HepG2 (cell line): ENCODE measurements around the gene ALOXE3. TPM values are rescaled to one million over a fixed set of nuclear protein-coding genes. Genes with fewer than 3 reads are reported as not detected.

Experiments
- AGO1 ChIP-seq: fragments of 200-400 bp; formaldehyde crosslinking; IDR thresholded peaks from 2 replicates; pipeline ENCODE4 v1.6.1; 2017; ENCODE audit warnings: mild to moderate bottlenecking, low read depth, low read length, moderate library complexity; ENCODE audit not compliant: poor library complexity, severe bottlenecking
- BCL6 ChIP-seq: IDR thresholded peaks from 2 replicates; pipeline ENCODE4 v1.6.1; 2016; ENCODE audit warnings: missing genetic modification reagents, missing compliant biosample characterization
- ELF1 ChIP-seq: sonication (generic); formaldehyde crosslinking; IDR thresholded peaks from 2 replicates; pipeline ENCODE4 v1.4.0; 2020; ENCODE audit warnings: missing genetic modification reagents
- FOSL2 ChIP-seq: sonication (generic); formaldehyde crosslinking; IDR thresholded peaks from 2 replicates; pipeline ENCODE4 v1.4.0; 2020; ENCODE audit warnings: missing genetic modification reagents
- FOXM1 ChIP-seq: sonication (generic); formaldehyde crosslinking; IDR thresholded peaks from 2 replicates; pipeline ENCODE4 v1.5.0; 2020; ENCODE audit warnings: missing genetic modification reagents
- FOXO1 ChIP-seq: sonication (generic); formaldehyde crosslinking; IDR thresholded peaks from 2 replicates; pipeline ENCODE4 v1.4.0; 2020; ENCODE audit warnings: missing genetic modification reagents
- KDM4B ChIP-seq: sonication (generic); formaldehyde crosslinking; IDR thresholded peaks from 2 replicates; pipeline ENCODE4 v1.4.0; 2020; ENCODE audit warnings: missing genetic modification reagents
- MAZ ChIP-seq, 2 experiments: sonication (generic) in 1 of 2; formaldehyde crosslinking in 1 of 2; IDR thresholded peaks; 2 replicates each; pipeline versions ENCODE4 v1.5.0 to v1.6.1; 2012 to 2020; ENCODE audit warnings: low read depth in 2 of 2, mild to moderate bottlenecking in 2 of 2, borderline replicate concordance in 1 of 2, improper control_type of control experiment in 1 of 2, low read length in 1 of 2, missing genetic modification reagents in 1 of 2, moderate library complexity in 1 of 2
- MEIS2 ChIP-seq: sonication (generic); formaldehyde crosslinking; IDR thresholded peaks from 2 replicates; pipeline ENCODE4 v1.9.0; 2021; ENCODE audit warnings: mild to moderate bottlenecking, missing genetic modification reagents
- RBFOX2 ChIP-seq: fragments of 200-400 bp; formaldehyde crosslinking; IDR thresholded peaks from 2 replicates; pipeline ENCODE4 v1.6.1; 2017; ENCODE audit warnings: low read depth, mild to moderate bottlenecking, low read length
- RXRB ChIP-seq: IDR thresholded peaks from 2 replicates; pipeline ENCODE4 v1.6.1; 2016; ENCODE audit warnings: borderline replicate concordance, missing genetic modification reagents, missing compliant biosample characterization
- SRSF4 ChIP-seq: fragments of 200-400 bp; formaldehyde crosslinking; IDR thresholded peaks from one replicate; pipeline ENCODE4 v1.6.1; 2018; ENCODE audit warnings: mild to moderate bottlenecking, low read depth, low read length, moderate library complexity; ENCODE audit not compliant: poor library complexity, severe bottlenecking
- YEATS2 ChIP-seq: sonication (generic); formaldehyde crosslinking; IDR thresholded peaks from 2 replicates; pipeline ENCODE4 v1.4.0; 2020; ENCODE audit warnings: missing genetic modification reagents, borderline replicate concordance
- ZNF207 ChIP-seq: fragments of 450-650 bp; IDR thresholded peaks from 2 replicates; pipeline ENCODE4 v1.6.1; 2016; ENCODE audit warnings: antibody characterized with exemption, borderline replicate concordance
- ZNF33B ChIP-seq: sonication (generic); formaldehyde crosslinking; IDR thresholded peaks from 2 replicates; pipeline ENCODE4 v1.5.1; 2020; ENCODE audit warnings: mild to moderate bottlenecking, missing genetic modification reagents
- polyA plus RNA-seq, 8 experiments: library from polyadenylated mRNA; depleted of rRNA in 3 of 8; stranded (reverse) in 7 of 8; unstranded in 1 of 8; fragments of >200 nt; fragmentation: Illumina TruSeq in 4 of 8; extraction: Trizol in 4 of 8; gene quantifications; 2 replicates each; pipeline versions ENCODE4 v1.2.1 to v1.2.3, GENCODE V29; 2011 to 2016; ENCODE audit warnings: low read depth in 4 of 8, missing spikeins in 1 of 8, mixed read lengths in 1 of 8; ENCODE audit not compliant: insufficient read depth in 1 of 8
- total RNA-seq, 5 experiments: library from RNA; depleted of rRNA; stranded (reverse); fragments of >200 nt; fragmentation: Illumina TruSeq; extraction: Trizol; gene quantifications; 2 replicates each; pipeline ENCODE4 v1.2.3, GENCODE V29; 2016; ENCODE audit warnings: low read depth in 1 of 5
- TF ChIP-seq, protein P1 (sequence below): sonication (generic); formaldehyde crosslinking; conservative IDR thresholded peaks from 2 replicates; pipeline ENCODE4 v1.4.0; 2020; ENCODE audit warnings: mild to moderate bottlenecking, missing genetic modification reagents, moderate library complexity
- TF ChIP-seq, protein P2 (sequence below): sonication (generic); formaldehyde crosslinking; IDR thresholded peaks from 2 replicates; pipeline ENCODE4 v1.8.0; 2022; ENCODE audit warnings: missing genetic modification reagents, low read depth, mild to moderate bottlenecking, borderline replicate concordance
- TF ChIP-seq, protein P3 (sequence below): IDR thresholded peaks from 2 replicates; pipeline ENCODE4 v1.6.1; 2016; ENCODE audit warnings: missing compliant biosample characterization, missing genetic modification reagents, borderline replicate concordance
- TF ChIP-seq, protein P4 (sequence below): sonication (generic); formaldehyde crosslinking; IDR thresholded peaks from 2 replicates; pipeline ENCODE4 v1.5.1; 2020; ENCODE audit warnings: mild to moderate bottlenecking, missing genetic modification reagents, moderate library complexity

The ALOXE3 gene
- total and polyA plus RNA-seq, 2 of the 13 experiments (the other 11 are each of a cell fraction or from before 2014, with no cell fraction given) = 0.07 TPM; not detected in 1

DNA sequence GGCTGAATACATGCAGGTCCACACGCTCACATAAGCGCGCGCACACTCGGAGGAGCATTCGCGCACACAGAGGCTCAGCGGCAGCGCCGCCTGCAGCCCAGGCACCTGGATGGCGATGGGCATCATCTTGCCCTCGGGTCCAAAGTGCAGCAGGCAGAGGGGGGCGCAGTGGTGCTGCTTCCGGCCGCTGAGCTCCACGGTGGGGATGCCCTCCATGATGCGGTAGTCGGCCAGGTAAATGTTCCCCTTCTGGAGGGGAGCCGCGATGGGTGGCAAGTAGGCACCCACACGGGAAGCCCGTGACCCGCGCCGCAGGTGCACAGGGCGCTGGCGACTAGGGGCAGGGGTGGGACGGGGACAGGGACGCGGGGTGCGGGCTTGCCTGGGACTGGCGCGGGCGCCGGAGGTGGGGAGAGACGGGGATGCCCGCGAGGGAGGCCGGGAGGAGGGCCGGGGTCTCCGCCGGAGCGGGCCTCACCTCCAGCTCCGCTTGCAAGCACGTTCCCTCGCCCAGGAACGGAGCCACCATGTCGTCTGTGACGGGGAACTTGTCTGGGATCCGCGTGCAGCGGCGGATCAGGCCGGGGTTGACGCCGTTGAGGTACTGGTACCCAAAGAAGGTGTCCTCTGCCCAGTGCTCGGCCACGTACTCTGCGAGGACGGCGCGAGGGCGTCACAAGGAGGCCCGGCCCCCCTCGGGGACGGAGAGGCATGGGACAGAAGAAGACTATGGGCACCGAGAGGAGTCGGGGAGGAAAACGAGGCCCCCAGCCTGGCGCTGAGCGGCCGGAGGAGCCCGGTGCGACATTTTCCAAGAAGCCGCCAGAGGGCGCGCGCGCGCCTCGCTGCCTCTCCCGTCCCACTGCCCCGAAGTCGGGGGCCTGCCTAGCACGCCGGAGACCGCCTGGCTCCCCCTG lies 38.8 kb downstream of the ALOXE3 start (continued):
- TF ChIP-seq, protein P1, sequence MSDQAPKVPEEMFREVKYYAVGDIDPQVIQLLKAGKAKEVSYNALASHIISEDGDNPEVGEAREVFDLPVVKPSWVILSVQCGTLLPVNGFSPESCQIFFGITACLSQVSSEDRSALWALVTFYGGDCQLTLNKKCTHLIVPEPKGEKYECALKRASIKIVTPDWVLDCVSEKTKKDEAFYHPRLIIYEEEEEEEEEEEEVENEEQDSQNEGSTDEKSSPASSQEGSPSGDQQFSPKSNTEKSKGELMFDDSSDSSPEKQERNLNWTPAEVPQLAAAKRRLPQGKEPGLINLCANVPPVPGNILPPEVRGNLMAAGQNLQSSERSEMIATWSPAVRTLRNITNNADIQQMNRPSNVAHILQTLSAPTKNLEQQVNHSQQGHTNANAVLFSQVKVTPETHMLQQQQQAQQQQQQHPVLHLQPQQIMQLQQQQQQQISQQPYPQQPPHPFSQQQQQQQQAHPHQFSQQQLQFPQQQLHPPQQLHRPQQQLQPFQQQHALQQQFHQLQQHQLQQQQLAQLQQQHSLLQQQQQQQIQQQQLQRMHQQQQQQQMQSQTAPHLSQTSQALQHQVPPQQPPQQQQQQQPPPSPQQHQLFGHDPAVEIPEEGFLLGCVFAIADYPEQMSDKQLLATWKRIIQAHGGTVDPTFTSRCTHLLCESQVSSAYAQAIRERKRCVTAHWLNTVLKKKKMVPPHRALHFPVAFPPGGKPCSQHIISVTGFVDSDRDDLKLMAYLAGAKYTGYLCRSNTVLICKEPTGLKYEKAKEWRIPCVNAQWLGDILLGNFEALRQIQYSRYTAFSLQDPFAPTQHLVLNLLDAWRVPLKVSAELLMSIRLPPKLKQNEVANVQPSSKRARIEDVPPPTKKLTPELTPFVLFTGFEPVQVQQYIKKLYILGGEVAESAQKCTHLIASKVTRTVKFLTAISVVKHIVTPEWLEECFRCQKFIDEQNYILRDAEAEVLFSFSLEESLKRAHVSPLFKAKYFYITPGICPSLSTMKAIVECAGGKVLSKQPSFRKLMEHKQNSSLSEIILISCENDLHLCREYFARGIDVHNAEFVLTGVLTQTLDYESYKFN (CRISPR knock-in tag) = peak; percentile 51
- TF ChIP-seq RBFOX2 (peak; percentile 57), SRSF4 (no peak), ZNF33B (CRISPR knock-in tag) (no peak), FOXM1 (CRISPR knock-in tag) (no peak), FOSL2 (CRISPR knock-in tag) (peak; percentile 38; the same call in 1 of the 2 replicates), YEATS2 (CRISPR knock-in tag) (no peak), ELF1 (peak; percentile 68), RXRB (CRISPR knock-in tag) (peak; percentile 36; the same call in 1 of the 2 replicates), BCL6 (CRISPR knock-in tag) (0 out of 2 replicates have a peak, but pooled peaks have one; percentile 14), FOXO1 (CRISPR knock-in tag) (peak; percentile 7; the same call in 1 of the 2 replicates), KDM4B (CRISPR knock-in tag) (no peak), MEIS2 (CRISPR knock-in tag) (no peak), AGO1 (no peak), ZNF207 (no peak), MAZ (IDR thresholded peaks at IDR 0.05; ENCODE audit: borderline replicate concordance, low read depth, low read length) (no peak), MAZ (CRISPR knock-in tag; IDR thresholded peaks at IDR 0.05; ENCODE audit: low read depth) (peak; percentile 70)
- TF ChIP-seq, protein P2, sequence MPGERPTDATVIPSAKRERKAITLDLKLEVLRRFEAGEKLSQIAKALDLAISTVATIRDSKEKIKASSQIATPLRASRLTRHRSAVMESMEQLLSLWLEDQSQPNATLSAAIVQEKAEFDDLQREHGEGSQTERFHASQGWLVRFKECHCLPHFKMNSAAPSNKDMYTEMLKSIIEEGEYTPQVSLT (CRISPR knock-in tag) = no peak
- TF ChIP-seq, protein P3, sequence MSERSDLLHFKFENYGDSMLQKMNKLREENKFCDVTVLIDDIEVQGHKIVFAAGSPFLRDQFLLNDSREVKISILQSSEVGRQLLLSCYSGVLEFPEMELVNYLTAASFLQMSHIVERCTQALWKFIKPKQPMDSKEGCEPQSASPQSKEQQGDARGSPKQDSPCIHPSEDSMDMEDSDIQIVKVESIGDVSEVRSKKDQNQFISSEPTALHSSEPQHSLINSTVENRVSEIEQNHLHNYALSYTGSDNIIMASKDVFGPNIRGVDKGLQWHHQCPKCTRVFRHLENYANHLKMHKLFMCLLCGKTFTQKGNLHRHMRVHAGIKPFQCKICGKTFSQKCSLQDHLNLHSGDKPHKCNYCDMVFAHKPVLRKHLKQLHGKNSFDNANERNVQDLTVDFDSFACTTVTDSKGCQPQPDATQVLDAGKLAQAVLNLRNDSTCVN (CRISPR knock-in tag) = no peak
- TF ChIP-seq, protein P4, sequence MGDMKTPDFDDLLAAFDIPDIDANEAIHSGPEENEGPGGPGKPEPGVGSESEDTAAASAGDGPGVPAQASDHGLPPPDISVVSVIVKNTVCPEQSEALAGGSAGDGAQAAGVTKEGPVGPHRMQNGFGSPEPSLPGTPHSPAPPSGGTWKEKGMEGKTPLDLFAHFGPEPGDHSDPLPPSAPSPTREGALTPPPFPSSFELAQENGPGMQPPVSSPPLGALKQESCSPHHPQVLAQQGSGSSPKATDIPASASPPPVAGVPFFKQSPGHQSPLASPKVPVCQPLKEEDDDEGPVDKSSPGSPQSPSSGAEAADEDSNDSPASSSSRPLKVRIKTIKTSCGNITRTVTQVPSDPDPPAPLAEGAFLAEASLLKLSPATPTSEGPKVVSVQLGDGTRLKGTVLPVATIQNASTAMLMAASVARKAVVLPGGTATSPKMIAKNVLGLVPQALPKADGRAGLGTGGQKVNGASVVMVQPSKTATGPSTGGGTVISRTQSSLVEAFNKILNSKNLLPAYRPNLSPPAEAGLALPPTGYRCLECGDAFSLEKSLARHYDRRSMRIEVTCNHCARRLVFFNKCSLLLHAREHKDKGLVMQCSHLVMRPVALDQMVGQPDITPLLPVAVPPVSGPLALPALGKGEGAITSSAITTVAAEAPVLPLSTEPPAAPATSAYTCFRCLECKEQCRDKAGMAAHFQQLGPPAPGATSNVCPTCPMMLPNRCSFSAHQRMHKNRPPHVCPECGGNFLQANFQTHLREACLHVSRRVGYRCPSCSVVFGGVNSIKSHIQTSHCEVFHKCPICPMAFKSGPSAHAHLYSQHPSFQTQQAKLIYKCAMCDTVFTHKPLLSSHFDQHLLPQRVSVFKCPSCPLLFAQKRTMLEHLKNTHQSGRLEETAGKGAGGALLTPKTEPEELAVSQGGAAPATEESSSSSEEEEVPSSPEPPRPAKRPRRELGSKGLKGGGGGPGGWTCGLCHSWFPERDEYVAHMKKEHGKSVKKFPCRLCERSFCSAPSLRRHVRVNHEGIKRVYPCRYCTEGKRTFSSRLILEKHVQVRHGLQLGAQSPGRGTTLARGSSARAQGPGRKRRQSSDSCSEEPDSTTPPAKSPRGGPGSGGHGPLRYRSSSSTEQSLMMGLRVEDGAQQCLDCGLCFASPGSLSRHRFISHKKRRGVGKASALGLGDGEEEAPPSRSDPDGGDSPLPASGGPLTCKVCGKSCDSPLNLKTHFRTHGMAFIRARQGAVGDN = peak; percentile 89
